Activated B cell treated with CpG ODN at 0.5 μM for 24 hours (primary cell): Measurements from ENCODE around the gene GSPT2. TPM values are rescaled to one million over a fixed set of nuclear protein-coding genes. Genes with fewer than 3 reads are reported as not detected.

Experiments used
- ATAC-seq: fragments of 200-7000 bp; cut with Tn5 transposase; one replicate; pipeline ENCODE4 v1.10.0; 2021; ENCODE audit warnings: low read depth, mild to moderate bottlenecking, moderate library complexity
- CTCF ChIA-PET: fragments of 350-600 bp; sonication (Branson Sonifier 250); formaldehyde crosslinking; loops from one replicate; lab custom pipeline; 2021; ENCODE audit warnings: antibody characterized with exemption; lab: Charles Lee
- POLR2A ChIA-PET: fragments of 350-600 bp; sonication (Branson Sonifier 250); formaldehyde crosslinking; loops from one replicate; lab custom pipeline; 2021; ENCODE audit warnings: antibody characterized with exemption; lab: Charles Lee
- DNase-seq: peaks from one replicate; pipeline ENCODE4 v3.0.0; 2022
- H3K27ac Mint-ChIP-seq: one replicate; pipeline ENCODE4 v1.8.0; 2020; ENCODE audit warnings: mixed read lengths
- H3K27me3 Mint-ChIP-seq: one replicate; pipeline ENCODE4 v1.8.0; 2021; ENCODE audit warnings: mixed read lengths
- H3K36me3 Mint-ChIP-seq: one replicate; pipeline ENCODE4 v1.8.0; 2021; ENCODE audit warnings: low read depth, mixed read lengths
- H3K4me1 Mint-ChIP-seq: one replicate; pipeline ENCODE4 v1.8.0; 2021; ENCODE audit warnings: mixed read lengths
- H3K4me3 Mint-ChIP-seq: one replicate; pipeline ENCODE4 v1.8.0; 2020; ENCODE audit warnings: mild to moderate bottlenecking, mixed read lengths
- H3K9me3 Mint-ChIP-seq: one replicate; pipeline ENCODE4 v1.8.0; 2020; ENCODE audit warnings: mixed read lengths
- CTCF ChIP-seq: fragments of 200-600 bp; IDR thresholded peaks from one replicate; pipeline ENCODE4 v1.8.0; 2022; ENCODE audit warnings: antibody characterized with exemption, mild to moderate bottlenecking
- intact Hi-C: fragments of 100-400 bp; cut with micrococcal nuclease; formaldehyde crosslinking; loops from one replicate; pipeline ENCODE4 v1.15.1; 2024
- total RNA-seq: library from RNA; stranded (reverse); gene quantifications from 2 replicates; pipeline ENCODE4 v1.2.3, GENCODE V29; 2022

The GSPT2 gene
- total RNA-seq, 1 donor from 2014 or later, result 12.9 TPM

DNA sequence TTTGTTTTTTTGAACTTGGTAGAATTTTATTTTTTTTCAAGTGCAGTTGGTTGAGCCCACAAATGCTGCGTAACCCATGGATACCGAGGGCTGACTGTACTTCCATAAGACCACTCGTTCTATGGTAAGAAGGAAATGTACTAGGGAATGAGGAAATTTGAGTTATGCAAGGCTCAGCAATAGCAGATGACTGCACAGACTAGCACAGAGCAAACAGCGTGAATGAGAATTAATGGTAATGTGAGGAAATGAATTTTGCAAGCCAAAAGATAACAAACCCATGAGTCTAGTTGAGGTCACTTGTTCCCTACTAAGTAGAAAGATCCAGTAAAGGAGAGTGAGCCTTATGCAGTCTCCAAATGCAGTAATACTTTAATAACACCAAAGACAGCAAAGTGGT is 17.4 kb downstream of the GSPT2 start:
- POLR2A ChIA-PET, result no interaction called here
- H3K27me3 Mint-ChIP-seq, result no peaks in the 10 kb centered on the region

GRCh38 chrX:51766546-51766945 is 23.3 kb downstream of the GSPT2 start:
- ATAC-seq (no peak), DNase-seq (no peak)
- CTCF ChIA-PET, result no interaction called here
- intact Hi-C loops, result no loop called here
- H3K27ac Mint-ChIP-seq, result no peak overlapping the region
- H3K36me3 Mint-ChIP-seq, result no peaks in the 10 kb centered on the region
- POLR2A ChIA-PET, result no interaction called here
- H3K27me3 Mint-ChIP-seq, result no peaks in the 10 kb centered on the region
- H3K9me3 Mint-ChIP-seq, result no peaks in the 10 kb centered on the region
- TF ChIP-seq CTCF, result no peak
- no peaks in the 10 kb centered on the region for H3K4me1 Mint-ChIP-seq
- no peak overlapping the region for H3K4me3 Mint-ChIP-seq

More for the DNA sequence above, 17.4 kb downstream of the GSPT2 start:
- Mint-ChIP-seq H3K36me3 (no peaks in the 10 kb centered on the region), H3K27ac (no peak overlapping the region), H3K9me3 (no peaks in the 10 kb centered on the region), H3K4me3 (no peak overlapping the region), H3K4me1 (no peaks in the 10 kb centered on the region)
- intact Hi-C loops, result no loop called here
- CTCF ChIA-PET, result no interaction called here
- TF ChIP-seq CTCF, result no peak
- DNase-seq (no peak), ATAC-seq (no peak)

GRCh38 chrX:51776851-51777250 is 33.6 kb downstream of the GSPT2 start:
- no peak for DNase-seq
- H3K27ac Mint-ChIP-seq, result no peak overlapping the region
- no peaks in the 10 kb centered on the region for H3K36me3 Mint-ChIP-seq
- no peak overlapping the region for H3K4me3 Mint-ChIP-seq
- H3K4me1 Mint-ChIP-seq, result no peaks in the 10 kb centered on the region
- ChIA-PET POLR2A (no interaction called here), CTCF (no interaction called here)
- H3K27me3 Mint-ChIP-seq, result peaks cover 3% of the 10 kb centered on the region
- no peaks in the 10 kb centered on the region for H3K9me3 Mint-ChIP-seq
- no peak for ATAC-seq
- no peak for TF ChIP-seq CTCF
- intact Hi-C loops, result no loop called here

GRCh38 chrX:51779306-51779705 is 36.1 kb downstream of the GSPT2 start:
- H3K4me1 Mint-ChIP-seq, result no peaks in the 10 kb centered on the region
- TF ChIP-seq CTCF, result no peak
- intact Hi-C loops, result no loop called here
- H3K4me3 Mint-ChIP-seq, result no peak overlapping the region
- CTCF ChIA-PET, result no interaction called here
- H3K27me3 Mint-ChIP-seq, result peaks cover 5% of the 10 kb centered on the region
- DNase-seq (no peak), ATAC-seq (no peak)
- H3K9me3 Mint-ChIP-seq, result no peaks in the 10 kb centered on the region
- H3K36me3 Mint-ChIP-seq, result no peaks in the 10 kb centered on the region
- no peak overlapping the region for H3K27ac Mint-ChIP-seq
- POLR2A ChIA-PET, result no interaction called here

DNA sequence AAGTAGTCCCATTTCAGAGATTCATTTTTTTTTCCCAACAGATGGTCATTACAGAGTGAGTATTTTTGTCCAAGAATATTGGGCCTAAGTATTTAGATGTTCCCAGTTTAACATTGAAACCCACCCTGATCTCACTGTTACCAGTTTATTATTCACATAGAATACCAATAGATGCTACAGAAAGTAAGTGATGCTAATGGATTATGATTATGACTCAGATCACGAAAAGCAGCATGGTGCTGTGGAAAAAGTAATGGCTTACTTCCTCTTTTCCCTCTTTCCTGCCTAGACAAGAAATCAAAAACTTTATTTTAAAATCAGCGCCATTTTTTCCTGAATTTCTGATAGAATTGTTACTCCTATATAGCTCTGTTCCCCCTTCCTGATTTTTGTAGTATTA is 51.9 kb downstream of the GSPT2 start:
- peaks cover 2% of the 10 kb centered on the region for H3K27me3 Mint-ChIP-seq
- POLR2A ChIA-PET, result no interaction called here

More for the DNA sequence above, 51.9 kb downstream of the GSPT2 start:
- Mint-ChIP-seq H3K27ac (no peak overlapping the region), H3K9me3 (no peaks in the 10 kb centered on the region), H3K4me3 (no peak overlapping the region), H3K36me3 (no peaks in the 10 kb centered on the region), H3K4me1 (no peaks in the 10 kb centered on the region)
- CTCF ChIA-PET, result no interaction called here
- DNase-seq, result no peak
- TF ChIP-seq CTCF, result no peak
- ATAC-seq, result no peak
- intact Hi-C loops, result no loop called here

Other genes with a start within 250 kb of the GSPT2 start
- gene NUDT11, start 246.8 kb upstream of the GSPT2 start, total RNA-seq, result 0.29 TPM in 1 of 2 replicates, not detected in the other
- not detected in 2 replicates for gene CENPVL3, start 124.5 kb upstream of the GSPT2 start, total RNA-seq
- not detected in 2 replicates for gene CENPVL2, start 60.6 kb upstream of the GSPT2 start, total RNA-seq
- gene CENPVL1, start 32.9 kb upstream of the GSPT2 start, total RNA-seq, result not detected in 2 replicates
- gene MAGED1, start 150.2 kb downstream of the GSPT2 start, total RNA-seq, result 28.9 and 32.2 TPM in 2 replicates